ENCODE data around the gene IFT27.

GRCh38 chr22:36822581-36822980, 46.7 kb upstream of the IFT27 start:
- TF ChIP-seq YY1 (IDR thresholded peaks at IDR 0.05; ENCODE audit: insufficient read depth, insufficient read length) (no peak), ZNF274 (IDR thresholded peaks at IDR 0.05; ENCODE audit: low read depth, low read length) (no peak)

Data from NT2/D1 (cell line).